GM12873 (cell line): ENCODE results near the gene SUSD3.

Experiments
- TF ChIP-seq, protein P1 (sequence below): IDR thresholded peaks from 2 replicates; pipeline ENCODE4 v1.5.1; 2012; ENCODE audit warnings: low read depth, mild to moderate bottlenecking, moderate library complexity, low read length, control low read depth; ENCODE audit not compliant: insufficient read depth; ENCODE audit errors: missing control alignments

The SUSD3 gene

DNA sequence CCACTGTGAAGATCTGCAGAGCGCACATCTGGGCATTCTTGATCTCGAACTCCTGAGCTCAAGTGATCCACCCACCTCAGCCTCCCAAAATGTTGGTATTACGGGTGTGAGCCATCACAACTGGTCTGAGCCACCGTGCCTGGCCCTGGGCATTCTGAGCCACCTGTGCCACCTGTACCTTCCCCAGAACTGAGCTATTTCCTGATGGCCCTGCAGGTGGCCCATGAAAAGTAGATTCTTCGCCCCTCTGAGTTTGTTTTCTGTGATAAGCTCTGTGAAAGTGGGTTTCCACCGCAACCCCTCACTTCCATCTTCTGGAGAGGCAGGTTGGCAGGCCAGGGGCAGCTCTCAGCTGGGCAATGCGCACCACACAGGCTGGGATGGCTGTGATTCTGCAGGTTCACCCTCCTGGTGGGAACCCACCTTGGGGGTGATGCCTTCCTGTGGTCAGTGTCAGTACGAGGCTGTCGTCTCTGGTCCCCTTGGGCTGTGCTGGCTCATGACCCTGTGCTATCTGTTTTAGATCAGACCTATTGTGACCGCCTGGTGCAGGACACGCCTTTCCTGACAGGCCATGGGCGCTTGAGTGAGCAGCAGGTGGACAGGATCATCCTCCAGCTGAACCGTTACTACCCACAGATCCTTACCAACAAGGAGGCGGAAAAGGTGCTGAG is 48.8 kb downstream of the SUSD3 start:
- TF ChIP-seq, protein P1, sequence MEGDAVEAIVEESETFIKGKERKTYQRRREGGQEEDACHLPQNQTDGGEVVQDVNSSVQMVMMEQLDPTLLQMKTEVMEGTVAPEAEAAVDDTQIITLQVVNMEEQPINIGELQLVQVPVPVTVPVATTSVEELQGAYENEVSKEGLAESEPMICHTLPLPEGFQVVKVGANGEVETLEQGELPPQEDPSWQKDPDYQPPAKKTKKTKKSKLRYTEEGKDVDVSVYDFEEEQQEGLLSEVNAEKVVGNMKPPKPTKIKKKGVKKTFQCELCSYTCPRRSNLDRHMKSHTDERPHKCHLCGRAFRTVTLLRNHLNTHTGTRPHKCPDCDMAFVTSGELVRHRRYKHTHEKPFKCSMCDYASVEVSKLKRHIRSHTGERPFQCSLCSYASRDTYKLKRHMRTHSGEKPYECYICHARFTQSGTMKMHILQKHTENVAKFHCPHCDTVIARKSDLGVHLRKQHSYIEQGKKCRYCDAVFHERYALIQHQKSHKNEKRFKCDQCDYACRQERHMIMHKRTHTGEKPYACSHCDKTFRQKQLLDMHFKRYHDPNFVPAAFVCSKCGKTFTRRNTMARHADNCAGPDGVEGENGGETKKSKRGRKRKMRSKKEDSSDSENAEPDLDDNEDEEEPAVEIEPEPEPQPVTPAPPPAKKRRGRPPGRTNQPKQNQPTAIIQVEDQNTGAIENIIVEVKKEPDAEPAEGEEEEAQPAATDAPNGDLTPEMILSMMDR: no peak

DNA sequence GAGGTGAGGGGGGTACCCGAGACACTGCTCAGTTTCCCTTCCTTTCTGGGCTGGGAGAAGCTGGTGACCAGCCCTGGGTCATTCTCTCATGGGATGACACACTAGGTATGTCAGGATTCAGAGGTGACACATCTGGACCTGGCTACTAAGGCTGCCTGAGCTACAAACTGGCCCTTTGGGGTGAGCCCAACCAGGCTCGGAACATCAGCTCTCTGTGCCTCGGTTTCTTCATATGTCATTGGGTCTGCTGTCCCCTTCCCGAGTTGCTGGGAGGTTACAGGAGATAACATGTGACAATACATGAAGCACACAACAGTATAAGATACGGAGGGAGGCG is 49.3 kb downstream of the SUSD3 start:
- TF ChIP-seq, protein P1: no peak

DNA sequence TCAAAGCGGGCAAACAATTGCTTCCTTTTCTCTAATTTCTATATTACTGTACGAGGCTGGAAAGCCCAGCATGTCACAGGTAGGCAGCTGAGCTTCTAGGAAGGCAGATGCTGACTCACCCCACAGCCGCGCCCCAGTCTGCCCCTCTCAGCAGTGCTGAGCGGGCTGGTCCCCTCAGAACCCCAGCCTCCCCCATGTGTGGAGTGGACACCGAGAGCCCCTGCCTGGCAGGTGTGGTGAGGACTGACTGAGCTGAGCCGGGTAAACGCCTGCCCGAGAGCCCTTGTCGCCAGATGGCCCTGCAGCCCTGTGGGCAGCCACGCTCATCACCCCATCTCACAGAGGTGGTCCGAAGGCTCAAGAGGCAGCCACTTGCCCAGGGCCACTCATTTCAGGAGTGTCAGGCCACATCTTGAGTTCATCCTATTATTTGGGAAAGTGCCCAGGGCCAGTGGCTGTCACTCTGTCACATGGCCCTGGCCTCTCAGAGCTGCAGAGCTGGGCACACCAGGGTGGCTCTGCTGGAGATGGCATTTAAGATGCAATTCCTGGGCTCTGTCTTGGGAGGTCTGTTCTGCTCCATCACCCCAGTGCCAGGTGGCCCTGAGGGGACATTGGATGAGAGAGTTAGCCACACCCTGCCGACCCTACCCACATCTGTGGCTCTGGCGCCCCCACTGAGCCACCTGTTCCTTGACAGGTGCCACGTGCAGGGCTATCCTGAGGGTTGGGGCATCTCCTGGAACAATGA is 50.0 kb downstream of the SUSD3 start:
- TF ChIP-seq, protein P1: no peak

DNA sequence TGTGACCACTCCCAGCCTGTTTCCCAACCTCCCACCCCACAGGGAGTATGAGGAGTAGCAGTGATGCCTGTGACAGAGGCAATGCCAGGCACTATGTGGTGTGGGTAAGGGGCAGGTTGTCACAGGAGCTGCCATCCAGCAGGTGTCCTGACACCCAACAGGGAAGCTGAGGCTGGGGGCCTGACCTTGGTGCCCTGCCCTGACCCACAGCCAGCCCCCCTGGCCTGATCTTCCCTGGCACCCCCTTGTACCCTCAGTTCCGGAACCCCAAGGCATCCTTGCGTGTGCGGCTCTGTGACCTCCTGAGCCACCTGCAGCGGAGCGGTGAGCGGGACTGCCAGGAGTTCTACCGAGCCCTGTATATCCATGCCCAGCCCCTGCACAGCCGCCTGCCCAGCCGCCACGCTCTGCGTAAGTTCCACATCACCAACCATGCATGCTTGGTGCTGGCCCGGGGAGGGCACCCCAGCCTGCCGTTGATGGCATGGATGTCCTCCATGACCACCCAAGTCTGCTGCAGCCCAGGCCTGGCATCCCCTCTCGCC is 51.9 kb downstream of the SUSD3 start:
- TF ChIP-seq, protein P1: no peak

DNA sequence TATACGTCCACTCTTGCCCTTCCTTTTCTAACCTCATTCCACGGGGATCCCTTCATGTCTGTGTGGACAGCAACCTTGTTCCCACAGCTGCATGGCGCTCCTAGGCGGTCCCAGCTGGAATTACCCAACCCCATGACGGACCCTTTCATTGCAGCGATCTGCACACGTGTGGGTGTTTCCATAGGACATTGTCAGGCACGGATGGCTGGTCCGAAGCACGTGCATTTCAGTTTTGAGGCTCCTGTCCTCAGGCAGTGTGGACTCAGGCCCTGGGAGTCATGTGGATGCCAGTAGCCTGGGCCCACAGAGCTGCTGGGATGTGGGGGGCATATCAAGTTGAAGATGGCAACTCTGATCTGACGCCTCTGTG is 52.5 kb downstream of the SUSD3 start:
- TF ChIP-seq, protein P1: no peak

DNA sequence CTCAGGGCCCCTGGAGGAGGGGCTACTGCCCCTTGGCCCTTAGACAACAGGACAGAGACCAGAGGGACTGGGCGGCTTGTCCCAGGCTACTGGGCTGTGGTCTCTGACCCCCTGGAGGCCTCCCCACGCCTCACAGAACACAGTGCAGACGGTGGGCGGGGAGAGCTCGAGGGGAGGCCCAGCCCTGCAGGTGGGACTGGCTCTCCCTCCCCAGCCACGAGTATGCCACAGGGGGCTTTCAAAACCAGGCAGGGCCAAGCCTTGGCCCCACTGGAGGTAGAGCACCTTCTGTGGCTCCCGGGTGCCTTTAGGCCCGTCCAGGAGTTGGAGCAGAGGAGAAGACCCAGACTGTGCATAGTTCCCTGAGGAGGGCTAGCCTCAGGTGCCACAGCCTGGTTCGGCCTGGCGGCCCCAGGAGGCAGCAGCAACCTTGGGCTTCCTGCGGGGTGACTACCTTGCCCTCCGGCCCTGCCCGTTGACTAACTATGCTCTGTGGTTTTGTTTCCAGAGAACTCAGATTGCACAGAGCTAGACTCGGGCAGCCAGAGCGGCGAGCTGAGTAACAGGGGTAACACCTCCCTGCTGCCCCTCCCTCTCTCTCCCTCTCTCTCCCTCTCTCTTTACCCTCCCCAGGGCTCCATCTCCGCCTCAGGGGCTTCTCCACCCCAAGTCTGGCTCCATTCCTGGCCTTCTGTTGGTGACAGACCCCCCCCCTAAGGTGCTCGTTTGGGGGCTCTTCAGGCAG is 53.0 kb downstream of the SUSD3 start:
- TF ChIP-seq, protein P1: no peak
